Endothelial cell of umbilical vein (primary cell): ENCODE measurements around the gene LAIR2. TPM values are rescaled to one million over a fixed set of nuclear protein-coding genes. Genes with fewer than 3 reads are reported as not detected.
"Not testable (repeated sequence)": the region's sequence is repeated elsewhere in the genome, so short reads cannot be mapped to it uniquely, and the experiment has no call there.

Experiments used
- BruUV-seq: library from RNA; stranded (reverse); fragments of 400-500 nt; replicated peaks from 2 replicates; lab custom pipeline; 2021; lab: Mats Ljungman, UMichigan
- CTCF ChIA-PET: fragments of 300-600, 350-600 bp; sonication (Branson Sonifier 250); formaldehyde crosslinking; loops from one replicate; lab custom pipeline; 2021; ENCODE audit warnings: antibody characterized with exemption, inconsistent platforms; lab: Charles Lee
- POLR2A ChIA-PET: fragments of 300-600, 350-600 bp; sonication (Branson Sonifier 250); formaldehyde crosslinking; loops from one replicate; lab custom pipeline; 2021; ENCODE audit warnings: antibody characterized with exemption, inconsistent platforms; lab: Charles Lee
- DNase-seq: peaks from one replicate; pipeline ENCODE4 v3.0.0-alpha.2; 2011; ENCODE audit warnings: low read depth, low spot score
- FAIRE-seq: peaks from 2 replicates; lab custom pipeline; 2011; peaks lifted over from hg19 to GRCh38; lab: Jason Lieb, UNC
- H2AFZ ChIP-seq: 2 replicates; pipeline ENCODE4 v1.6.0; 2012; ENCODE audit warnings: low read depth, low read length, control low read depth, inconsistent platforms
- H3K27ac ChIP-seq: 2 replicates; pipeline ENCODE4 v1.5.1; 2011; ENCODE audit warnings: low read depth, mild to moderate bottlenecking, control low read depth, low read length, moderate library complexity; ENCODE audit not compliant: insufficient read depth
- H3K27me3 ChIP-seq, 2 experiments: 2 replicates each; pipeline versions ENCODE4 v1.6.0 to v1.6.1; 2011; ENCODE audit warnings: low read length in 2 of 2, mixed read lengths in 1 of 2; ENCODE audit not compliant: control insufficient read depth in 2 of 2, insufficient read depth in 2 of 2
- H3K36me3 ChIP-seq, 2 experiments: 2 replicates in 1 of 2; 3 replicates in 1 of 2; pipeline ENCODE4 v1.5.1; 2011; ENCODE audit warnings: low read length in 2 of 2, mild to moderate bottlenecking in 1 of 2, moderate library complexity in 1 of 2; ENCODE audit not compliant: control insufficient read depth in 2 of 2, insufficient read depth in 2 of 2; ENCODE audit errors: extremely low read depth in 1 of 2
- H3K4me1 ChIP-seq: 3 replicates; pipeline ENCODE4 v1.5.1; 2011; ENCODE audit warnings: mild to moderate bottlenecking, low read length; ENCODE audit not compliant: control insufficient read depth, insufficient read depth; ENCODE audit errors: extremely low read depth
- H3K4me2 ChIP-seq: 2 replicates; pipeline ENCODE4 v1.6.1; 2011; ENCODE audit warnings: low read length, control low read depth, mixed read lengths; ENCODE audit not compliant: insufficient read depth
- H3K4me3 ChIP-seq, 3 experiments: fragments of 200-600 bp in 1 of 3; sonication (generic), shearing (Covaris generic) in 1 of 3; replicated peaks in 1 of 3; 2 replicates each; pipeline ENCODE4 v1.5.1; 2011 to 2016; ENCODE audit warnings: control low read depth in 3 of 3, low read length in 3 of 3, mild to moderate bottlenecking in 2 of 3, inconsistent platforms in 1 of 3, low read depth in 1 of 3, moderate library complexity in 1 of 3; ENCODE audit not compliant: insufficient read depth in 1 of 3
- H3K79me2 ChIP-seq: 2 replicates; pipeline ENCODE4 v1.6.0; 2012; ENCODE audit warnings: low read length, inconsistent platforms; ENCODE audit not compliant: control insufficient read depth, insufficient read depth
- H3K9ac ChIP-seq: replicated peaks from 2 replicates; pipeline ENCODE3; 2011; ENCODE audit warnings: low read length, control low read depth; ENCODE audit not compliant: insufficient read depth; ENCODE audit errors: extremely low read depth
- H3K9me1 ChIP-seq: replicated peaks from 3 replicates; pipeline ENCODE4 v1.6.0; 2011; ENCODE audit warnings: mild to moderate bottlenecking, low read length; ENCODE audit not compliant: control insufficient read depth, insufficient read depth; ENCODE audit errors: extremely low read depth
- H3K9me3 ChIP-seq: replicated peaks from 2 replicates; pipeline ENCODE4 v1.5.1; 2012; ENCODE audit warnings: low read length, inconsistent platforms; ENCODE audit not compliant: control insufficient read depth, insufficient read depth
- H4K20me1 ChIP-seq: replicated peaks from 2 replicates; pipeline ENCODE3; 2011; ENCODE audit warnings: mild to moderate bottlenecking, low read length; ENCODE audit not compliant: control insufficient read depth, insufficient read depth; ENCODE audit errors: extremely low read depth
- CTCF ChIP-seq, 2 donors: IDR thresholded peaks; 1 replicate in 1 of 2; 2 replicates in 1 of 2; pipeline ENCODE4 v1.5.1; 2011; ENCODE audit warnings: low read length in 2 of 2, mild to moderate bottlenecking in 2 of 2, moderate library complexity in 2 of 2, control low read depth in 1 of 2, inconsistent platforms in 1 of 2, low read depth in 1 of 2; ENCODE audit not compliant: insufficient read depth in 1 of 2; ENCODE audit errors: extremely low read depth in 1 of 2
- EZH2 ChIP-seq: IDR thresholded peaks from 2 replicates; pipeline ENCODE4 v1.6.1; 2012; ENCODE audit warnings: borderline replicate concordance, low read depth, mild to moderate bottlenecking, moderate library complexity, low read length, inconsistent platforms; ENCODE audit not compliant: severe bottlenecking
- FOS ChIP-seq: IDR thresholded peaks from 2 replicates; pipeline ENCODE4 v1.6.1; 2011; ENCODE audit warnings: mild to moderate bottlenecking, low read length, moderate library complexity, borderline replicate concordance; ENCODE audit not compliant: insufficient read depth
- GATA2 ChIP-seq: IDR thresholded peaks from 2 replicates; pipeline ENCODE4 v1.7.0; 2011; ENCODE audit warnings: low read depth, mild to moderate bottlenecking, moderate library complexity, mixed read lengths, low read length; ENCODE audit not compliant: insufficient read length, insufficient read depth
- JUN ChIP-seq: IDR thresholded peaks from 2 replicates; pipeline ENCODE4 v1.6.1; 2011; ENCODE audit warnings: borderline replicate concordance, low read depth; ENCODE audit not compliant: insufficient read length, insufficient read depth
- MAX ChIP-seq: IDR thresholded peaks from 2 replicates; pipeline ENCODE4 v1.6.1; 2011; ENCODE audit not compliant: insufficient read depth, insufficient read length
- MYC ChIP-seq: IDR thresholded peaks from one replicate; pipeline ENCODE4 v1.6.1; 2011; ENCODE audit warnings: mild to moderate bottlenecking, low read depth, low read length
- POLR2A ChIP-seq: IDR thresholded peaks from 2 replicates; pipeline ENCODE4 v1.6.1; 2012; ENCODE audit warnings: low read depth, mild to moderate bottlenecking, control low read depth, low read length
- POLR2AphosphoS5 ChIP-seq: IDR thresholded peaks from 2 replicates; pipeline ENCODE4 v1.6.1; 2012; ENCODE audit warnings: low read depth, mild to moderate bottlenecking, control low read depth, low read length, moderate library complexity; ENCODE audit not compliant: insufficient read depth
- dilution Hi-C: fragments of 300-500 bp; cut with MboI; formaldehyde crosslinking; loops from one replicate; pipeline ENCODE4 v1.15.0; 2019; ENCODE audit warnings: low sequenced_read_pairs; ENCODE audit not compliant: extremely low pct_ligation_motif_present
- intact Hi-C: fragments of 100-400 bp; cut with micrococcal nuclease; formaldehyde crosslinking; loops from one replicate; pipeline ENCODE4 v1.10.0; 2022
- polyA plus RNA-seq, 4 experiments: library from polyadenylated mRNA; depleted of rRNA in 3 of 4; stranded (reverse) in 3 of 4; unstranded in 1 of 4; fragments of >200 nt; gene quantifications; 2 replicates each; pipeline versions ENCODE4 v1.2.1 to v1.2.3, GENCODE V29; 2011 to 2012; ENCODE audit warnings: missing spikeins in 1 of 4
- total RNA-seq: library from RNA; stranded (reverse); gene quantifications from 2 replicates; pipeline ENCODE4 v1.2.3, GENCODE V29; 2021

Gene LAIR2
- total and polyA plus RNA-seq, 2 donors (not counting 3 experiments of a cell fraction or from before 2014, with no cell fraction given), result not detected

GRCh38 chr19:54506079-54506478 lies 3.4 kb downstream of the LAIR2 start:
- no peak overlapping the region for H3K27ac ChIP-seq
- no peaks in the 10 kb centered on the region for H3K9me3 ChIP-seq
- no peaks in the 10 kb centered on the region for H3K79me2 ChIP-seq
- intact Hi-C loops (no loop called here), dilution Hi-C loops (no loop called here)
- no peak overlapping the region for H3K4me3 ChIP-seq
- no peak overlapping the region for H3K4me2 ChIP-seq
- H3K9me1 ChIP-seq, result no peaks in the 10 kb centered on the region
- no peak for FAIRE-seq
- DNase-seq, result no peak
- H4K20me1 ChIP-seq, result no peaks in the 10 kb centered on the region
- H3K36me3 ChIP-seq, result no peaks in the 10 kb centered on the region
- H3K27me3 ChIP-seq, result no peaks in the 10 kb centered on the region
- no peaks in the 10 kb centered on the region for H3K4me1 ChIP-seq
- no peak overlapping the region for H3K9ac ChIP-seq
- ChIA-PET POLR2A (no interaction called here), CTCF (no interaction called here)
- TF ChIP-seq CTCF (IDR thresholded peaks at IDR 0.05; ENCODE audit: extremely low read depth in 1 of 2, insufficient read depth in 1 of 2, low read depth in 1 of 2, low read length in 2 of 2), result no peak
- no peak for TF ChIP-seq MAX
- no peak for TF ChIP-seq POLR2A
- TF ChIP-seq POLR2AphosphoS5, result no peak
- no peak for TF ChIP-seq GATA2
- TF ChIP-seq JUN, result no peak
- no peak for TF ChIP-seq EZH2
- TF ChIP-seq MYC, result no peak
- TF ChIP-seq FOS, result no peak
- no TSS peak for BruUV-seq
- H2AFZ ChIP-seq, result no peak overlapping the region

- H4K20me1 ChIP-seq, BruUV-seq, H2AFZ ChIP-seq, H3K4me1 ChIP-seq, dilution Hi-C loops, intact Hi-C loops, H3K27ac ChIP-seq, H3K9me3 ChIP-seq, H3K36me3 ChIP-seq, FAIRE-seq, H3K4me3 ChIP-seq, CTCF ChIA-PET, H3K9me1 ChIP-seq, DNase-seq, H3K4me2 ChIP-seq, H3K79me2 ChIP-seq, H3K27me3 ChIP-seq, POLR2A ChIA-PET, H3K9ac ChIP-seq: not testable (repeated sequence)
These were observed 4.5 kb downstream of the LAIR2 start for GRCh38 chr19:54507038-54507717.
